Measurements from ENCODE around the gene MRPS18C. TPM values are rescaled to one million over a fixed set of nuclear protein-coding genes. Genes with fewer than 3 reads are reported as not detected.
A peak's percentile ranks its signal among the peaks of the same experiment; 100 is the strongest.

Gene MRPS18C
- total and polyA plus RNA-seq, 9 of the 15 experiments (the other 6 are each of a cell fraction or from before 2014, with no cell fraction given): 54.3 to 390 (median 138) TPM

DNA sequence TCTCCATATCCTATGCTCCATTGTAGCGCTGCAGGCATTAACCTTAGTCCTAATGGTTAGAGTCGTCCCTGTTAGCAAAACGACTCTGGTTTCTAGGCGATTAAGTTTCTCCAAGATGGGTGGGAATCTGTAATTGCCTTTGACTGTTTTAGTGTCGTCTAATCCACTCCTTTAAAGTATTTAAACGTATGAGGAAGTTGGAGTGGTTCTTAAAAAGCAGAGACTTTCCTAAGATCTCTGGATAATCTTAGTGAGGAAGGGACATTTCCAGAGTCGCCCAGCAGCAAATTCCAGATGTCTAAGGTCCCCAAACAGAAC is 285 bp downstream of the MRPS18C start:
- Histone ChIP-seq H3K27me3 (ENCODE audit: control insufficient read depth in 2 of 2, insufficient read depth in 2 of 2, low read length in 2 of 2) (no peaks in the 10 kb centered on the region), H4K20me1 (replicated peaks; ENCODE audit: control insufficient read depth, insufficient read depth, low read length) (no peaks in the 10 kb centered on the region), H3K4me1 (replicated peaks in 1 of 2; ENCODE audit: control insufficient read depth in 2 of 2, insufficient read depth in 2 of 2, low read length in 2 of 2) (no peaks in the 10 kb centered on the region; a peak in 1 of 5 replicates), H3K9me1 (ENCODE audit: control insufficient read depth, insufficient read depth, low read length) (no peaks in the 10 kb centered on the region), H2AFZ (ENCODE audit: low read depth, low read length) (peak overlapping the region; percentile 92), H3K4me3 (peak overlapping the region; percentile 68), H3K36me3 (ENCODE audit: control insufficient read depth, insufficient read depth, low read length) (peaks cover 57% of the 10 kb centered on the region), H3K79me2 (ENCODE audit: control insufficient read depth, insufficient read depth, low read length) (peaks cover 59% of the 10 kb centered on the region), H3K27ac (ENCODE audit: extremely low read depth, low read depth, low read length) (peak overlapping the region; percentile 99), H3K4me2 (ENCODE audit: insufficient read depth, low read length) (peak overlapping the region; percentile 97), H3K9me3 (replicated peaks; ENCODE audit: control insufficient read depth, insufficient read depth, low read depth, low read length) (no peaks in the 10 kb centered on the region), H3K9ac (ENCODE audit: insufficient read depth in 1 of 2, low read depth in 2 of 2, low read length in 2 of 2) (peak overlapping the region; percentile 95)
- BruUV-seq (replicated peaks): TSS peak; percentile 80
- POLR2A ChIA-PET: interaction anchor here (0.6 to 1.3 kb wide), 3 partner anchors 14 to 519 kb away, joined by 3 to 10 read pairs (median 4); no protein-coding TSS in a partner anchor
- CTCF ChIA-PET (ENCODE audit: low intra/inter-chr PET ratio): no interaction called here
- under 1% methylated on average over 7 of the region's 7 CpGs for WGBS (ENCODE audit: insufficient coverage, low coverage, missing lambda C conversion rate)
- intact Hi-C loops (cut with micrococcal nuclease) (loop anchor here (5.0 kb wide), 1 partner anchor 41 kb away; no protein-coding TSS in a partner anchor), in situ Hi-C loops (cut with MboI) (no loop called here)
- DNase-seq (ENCODE audit: extremely low read depth in 1 of 4, low spot score in 3 of 4) (no peak), FAIRE-seq (no peak), ATAC-seq (no peak)
- TF ChIP-seq YY1 (IDR thresholded peaks at IDR 0.05; ENCODE audit: borderline replicate concordance in 1 of 3, control insufficient read depth in 1 of 3, extremely low read depth in 1 of 3, insufficient read depth in 3 of 3, insufficient read length in 1 of 3, insufficient replicate concordance in 2 of 3, low read depth in 1 of 3, low read length in 2 of 3) (no peak), RBM25 (IDR thresholded peaks at IDR 0.05; ENCODE audit: low read depth, low read length, severe bottlenecking) (peak; percentile 3), TCF7 (IDR thresholded peaks at IDR 0.05; ENCODE audit: borderline replicate concordance) (no peak), MXI1 (IDR thresholded peaks at IDR 0.05; ENCODE audit: low read depth, low read length) (0 out of 2 replicates have a peak, but pooled peaks have one; percentile 0), TRIM28 (IDR thresholded peaks at IDR 0.05) (0 out of 2 replicates have a peak, but pooled peaks have one; percentile 10), BACH1 (tag; IDR thresholded peaks at IDR 0.05) (0 out of 2 replicates have a peak, but pooled peaks have one; percentile 3), ZNF239 (CRISPR knock-in tag; IDR thresholded peaks at IDR 0.05) (peak; percentile 1; the same call in 1 of the 2 replicates), POLR2H (tag; IDR thresholded peaks at IDR 0.05; ENCODE audit: low read depth) (0 out of 2 replicates have a peak, but pooled peaks have one; percentile 7), SIRT6 (IDR thresholded peaks at IDR 0.05; ENCODE audit: low read depth, low read length) (no peak), DNMT1 (IDR thresholded peaks at IDR 0.05) (no peak), SP1 (CRISPR knock-in tag; IDR thresholded peaks at IDR 0.05) (peak; percentile 11; the same call in 1 of the 2 replicates), GABPA (tag; conservative IDR thresholded peaks at IDR 0.05; ENCODE audit: low read depth) (peak; percentile 78), U2AF2 (optimal IDR thresholded peaks at IDR 0.05; ENCODE audit: low read depth, low read length) (no peak), RBM34 (IDR thresholded peaks at IDR 0.05; ENCODE audit: borderline replicate concordance, insufficient read depth, low read length) (no peak), ZNF253 (CRISPR knock-in tag; conservative IDR thresholded peaks at IDR 0.05) (no peak), NCOA4 (IDR thresholded peaks at IDR 0.05; ENCODE audit: partially characterized antibody) (no peak)
- TF ChIP-seq, protein P1, sequence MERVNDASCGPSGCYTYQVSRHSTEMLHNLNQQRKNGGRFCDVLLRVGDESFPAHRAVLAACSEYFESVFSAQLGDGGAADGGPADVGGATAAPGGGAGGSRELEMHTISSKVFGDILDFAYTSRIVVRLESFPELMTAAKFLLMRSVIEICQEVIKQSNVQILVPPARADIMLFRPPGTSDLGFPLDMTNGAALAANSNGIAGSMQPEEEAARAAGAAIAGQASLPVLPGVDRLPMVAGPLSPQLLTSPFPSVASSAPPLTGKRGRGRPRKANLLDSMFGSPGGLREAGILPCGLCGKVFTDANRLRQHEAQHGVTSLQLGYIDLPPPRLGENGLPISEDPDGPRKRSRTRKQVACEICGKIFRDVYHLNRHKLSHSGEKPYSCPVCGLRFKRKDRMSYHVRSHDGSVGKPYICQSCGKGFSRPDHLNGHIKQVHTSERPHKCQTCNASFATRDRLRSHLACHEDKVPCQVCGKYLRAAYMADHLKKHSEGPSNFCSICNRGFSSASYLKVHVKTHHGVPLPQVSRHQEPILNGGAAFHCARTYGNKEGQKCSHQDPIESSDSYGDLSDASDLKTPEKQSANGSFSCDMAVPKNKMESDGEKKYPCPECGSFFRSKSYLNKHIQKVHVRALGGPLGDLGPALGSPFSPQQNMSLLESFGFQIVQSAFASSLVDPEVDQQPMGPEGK (CRISPR knock-in tag; IDR thresholded peaks at IDR 0.05; ENCODE audit: borderline replicate concordance): no peak
- TF ChIP-seq, protein P2, sequence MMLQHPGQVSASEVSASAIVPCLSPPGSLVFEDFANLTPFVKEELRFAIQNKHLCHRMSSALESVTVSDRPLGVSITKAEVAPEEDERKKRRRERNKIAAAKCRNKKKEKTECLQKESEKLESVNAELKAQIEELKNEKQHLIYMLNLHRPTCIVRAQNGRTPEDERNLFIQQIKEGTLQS (IDR thresholded peaks at IDR 0.05): no peak
- TF ChIP-seq, protein P2 (CRISPR knock-in tag; conservative IDR thresholded peaks at IDR 0.05): no peak
- TF ChIP-seq, protein P3, sequence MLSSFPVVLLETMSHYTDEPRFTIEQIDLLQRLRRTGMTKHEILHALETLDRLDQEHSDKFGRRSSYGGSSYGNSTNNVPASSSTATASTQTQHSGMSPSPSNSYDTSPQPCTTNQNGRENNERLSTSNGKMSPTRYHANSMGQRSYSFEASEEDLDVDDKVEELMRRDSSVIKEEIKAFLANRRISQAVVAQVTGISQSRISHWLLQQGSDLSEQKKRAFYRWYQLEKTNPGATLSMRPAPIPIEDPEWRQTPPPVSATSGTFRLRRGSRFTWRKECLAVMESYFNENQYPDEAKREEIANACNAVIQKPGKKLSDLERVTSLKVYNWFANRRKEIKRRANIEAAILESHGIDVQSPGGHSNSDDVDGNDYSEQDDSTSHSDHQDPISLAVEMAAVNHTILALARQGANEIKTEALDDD (IDR thresholded peaks at IDR 0.05): peak; percentile 3; the same call in 1 of the 2 replicates
